Naive thymus-derived CD4-positive, alpha-beta T cell (primary cell): ENCODE results near the gene FXR1. TPM values are rescaled to one million over a fixed set of nuclear protein-coding genes. Genes with fewer than 3 reads are reported as not detected.

Source experiments
- ATAC-seq: fragments of 150-1000 bp; cut with Tn5 transposase; 2 replicates; pipeline ENCODE4 v1.10.0; 2021; ENCODE audit warnings: mild to moderate bottlenecking, moderate library complexity
- CTCF ChIA-PET: fragments of 350-600 bp; sonication (Branson Sonifier 250); formaldehyde crosslinking; loops from one replicate; lab custom pipeline; 2021; ENCODE audit warnings: antibody characterized with exemption; lab: Charles Lee
- POLR2A ChIA-PET: fragments of 350-600 bp; sonication (Branson Sonifier 250); formaldehyde crosslinking; loops from one replicate; lab custom pipeline; 2021; ENCODE audit warnings: antibody characterized with exemption, inconsistent platforms; lab: Charles Lee
- DNase-seq, 9 donors: peaks; one replicate each; pipeline versions ENCODE4 v3.0.0 to v3.0.0-alpha.2; 2020 to 2022; ENCODE audit warnings: mixed read lengths in 1 of 9
- H3K27ac ChIP-seq: one replicate; pipeline ENCODE4 v1.7.0; 2013; ENCODE audit warnings: mild to moderate bottlenecking, low read depth, low read length, moderate library complexity
- H3K27me3 ChIP-seq, 2 donors: one replicate each; pipeline ENCODE4 v1.7.0; 2013; ENCODE audit warnings: low read length in 2 of 2, mild to moderate bottlenecking in 2 of 2, moderate library complexity in 2 of 2; ENCODE audit not compliant: control insufficient read depth in 2 of 2, insufficient read depth in 2 of 2
- H3K36me3 ChIP-seq, 3 experiments: 1 replicate in 2 of 3; 2 replicates in 1 of 3; pipeline ENCODE4 v1.7.0; 2013; ENCODE audit warnings: low read length in 3 of 3, mild to moderate bottlenecking in 3 of 3, moderate library complexity in 1 of 3; ENCODE audit not compliant: insufficient read depth in 3 of 3, control insufficient read depth in 2 of 3
- H3K4me1 ChIP-seq, 2 donors: one replicate each; pipeline ENCODE4 v1.7.0; 2013; ENCODE audit warnings: low read length in 2 of 2, mild to moderate bottlenecking in 2 of 2, moderate library complexity in 1 of 2; ENCODE audit not compliant: control insufficient read depth in 2 of 2, insufficient read depth in 2 of 2
- H3K4me3 ChIP-seq: 2 replicates; pipeline ENCODE4 v1.7.0; 2013; ENCODE audit warnings: mild to moderate bottlenecking, low read length
- H3K9me3 ChIP-seq, 3 experiments: 1 replicate in 2 of 3; 2 replicates in 1 of 3; pipeline ENCODE4 v1.7.0; 2013; ENCODE audit warnings: low read length in 3 of 3; ENCODE audit not compliant: control insufficient read depth in 2 of 3
- H3K27ac Mint-ChIP-seq, 9 donors: one replicate each; pipeline ENCODE4 v1.8.0; 2020 to 2022; ENCODE audit warnings: mixed read lengths in 9 of 9, mild to moderate bottlenecking in 8 of 9, moderate library complexity in 5 of 9, inconsistent platforms in 2 of 9
- H3K27me3 Mint-ChIP-seq, 5 donors: one replicate each; pipeline ENCODE4 v1.8.0; 2021 to 2022; ENCODE audit warnings: mixed read lengths in 5 of 5, mild to moderate bottlenecking in 1 of 5
- H3K36me3 Mint-ChIP-seq, 5 donors: one replicate each; pipeline ENCODE4 v1.8.0; 2020 to 2022; ENCODE audit warnings: mixed read lengths in 5 of 5, mild to moderate bottlenecking in 3 of 5, inconsistent platforms in 1 of 5
- H3K4me1 Mint-ChIP-seq, 7 donors: one replicate each; pipeline ENCODE4 v1.8.0; 2020 to 2022; ENCODE audit warnings: mixed read lengths in 7 of 7, mild to moderate bottlenecking in 3 of 7, inconsistent platforms in 1 of 7
- H3K4me3 Mint-ChIP-seq, 10 donors: one replicate each; pipeline ENCODE4 v1.8.0; 2020 to 2022; ENCODE audit warnings: mild to moderate bottlenecking in 10 of 10, mixed read lengths in 10 of 10, moderate library complexity in 6 of 10, inconsistent platforms in 2 of 10
- H3K9me3 Mint-ChIP-seq, 11 donors: one replicate each; pipeline ENCODE4 v1.8.0; 2020 to 2022; ENCODE audit warnings: mixed read lengths in 11 of 11, mild to moderate bottlenecking in 4 of 11, inconsistent platforms in 1 of 11, moderate library complexity in 1 of 11
- intact Hi-C, 2 donors: fragments of 100-400 bp; cut with micrococcal nuclease; formaldehyde crosslinking; loops; one replicate each; pipeline ENCODE4 v1.15.1; 2023
- polyA plus RNA-seq, 2 donors: library from polyadenylated mRNA; unstranded; fragments of 300-500 nt; fragmentation: Illumina TruSeq; gene quantifications; one replicate each; pipeline ENCODE4 v1.2.3, GENCODE V29; 2021
- total RNA-seq, 6 experiments: library from RNA in 5 of 6; stranded (reverse) in 5 of 6; gene quantifications; 1 replicate in 5 of 6; 2 replicates in 1 of 6; pipeline ENCODE4 v1.2.3 and lab custom pipeline; 2021 to 2026

Gene FXR1
- total and polyA plus RNA-seq, 7 experiments from 2014 or later = 53.0 to 151 (median 124) TPM

GRCh38 chr3:180911876-180912303 is 580 bp upstream of the FXR1 start:
- no peaks in the 10 kb centered on the region for H3K9me3 Mint-ChIP-seq
- no peaks in the 10 kb centered on the region for H3K27me3 Mint-ChIP-seq
- Histone ChIP-seq H3K4me1 (peaks cover 17 to 25% of the 10 kb centered on the region in 2 donors), H3K27me3 (no peaks in the 10 kb centered on the region), H3K36me3 (peaks cover 0 to 8% (median 0%) of the 10 kb centered on the region in 3 experiments), H3K27ac (peak overlapping the region; percentile 97), H3K9me3 (no peaks in the 10 kb centered on the region), H3K4me3 (peak overlapping the region; percentile 80)
- ATAC-seq = peak; percentile 0
- peak overlapping the region; percentile 94 to 100 (median 97) for H3K27ac Mint-ChIP-seq
- peaks cover 34 to 69% (median 61%) of the 10 kb centered on the region in 7 donors for H3K4me1 Mint-ChIP-seq
- peaks cover 0 to 11% (median 4%) of the 10 kb centered on the region in 5 donors for H3K36me3 Mint-ChIP-seq
- POLR2A ChIA-PET = interaction anchor here (0.6 to 4.4 kb wide), 7 partner anchors 13 to 1763 kb away, joined by 3 to 42 read pairs (median 4); partner anchors contain the start of genes DNAJC19, PIK3CA and TTC14
- no peak for DNase-seq
- intact Hi-C loops = loop anchor here (1.0 to 5.0 kb wide), 12 partner anchors 40 to 1883 kb away; partner anchors contain the start of genes DNAJC19 (in 2 of the 2), MRPL47 (in 2 of the 2), NDUFB5 (in 2 of the 2) and PIK3CA (in 2 of the 2)
- peak overlapping the region; percentile 91 to 98 (median 96) for H3K4me3 Mint-ChIP-seq
- CTCF ChIA-PET = no interaction called here

DNA sequence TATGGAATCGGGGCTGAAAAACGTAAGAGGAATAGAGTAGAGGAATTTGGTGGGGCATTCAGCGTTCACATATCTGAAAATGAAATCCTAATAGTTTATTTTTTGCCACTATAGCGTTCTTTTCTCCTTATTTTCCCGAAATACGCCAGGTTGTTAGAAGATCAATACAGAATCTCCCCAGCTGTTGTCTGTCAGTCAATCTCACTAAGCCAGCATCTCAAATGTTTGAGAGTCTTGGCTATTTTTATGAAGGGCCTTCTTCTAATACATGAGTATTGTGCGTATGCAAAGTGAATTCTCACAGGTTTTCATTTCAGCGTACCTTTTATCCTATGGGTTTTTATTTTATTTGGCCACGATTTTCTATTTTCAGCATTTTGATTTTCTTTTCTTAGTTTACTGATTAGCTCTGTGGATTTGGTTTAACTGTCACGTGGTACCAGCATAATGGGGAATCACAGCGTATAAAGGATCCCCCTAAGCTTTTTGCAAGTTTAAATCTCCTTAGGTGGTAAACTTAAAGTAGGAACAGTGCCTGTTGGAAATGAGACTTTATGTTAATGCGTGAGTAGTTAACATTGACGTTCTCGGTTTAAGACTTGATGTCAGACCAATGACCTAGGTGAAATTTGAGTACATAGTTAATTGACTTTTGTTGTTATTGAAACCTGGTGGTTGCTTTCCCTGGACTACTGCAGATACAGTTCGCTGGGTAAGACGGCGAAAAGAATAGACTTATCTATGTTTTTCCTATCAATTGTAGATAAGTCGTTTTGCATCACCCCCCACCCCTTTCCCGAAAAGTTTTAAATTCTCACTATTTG is 1.3 kb downstream of the FXR1 start:
- ATAC-seq (no peak), DNase-seq (no peak)
- peaks cover 0 to 11% (median 5%) of the 10 kb centered on the region in 5 donors for H3K36me3 Mint-ChIP-seq
- H3K4me1 ChIP-seq = peaks cover 17 to 25% of the 10 kb centered on the region in 2 donors
- ChIA-PET POLR2A (interaction anchor here (0.7 to 4.4 kb wide), 7 partner anchors 11 to 1765 kb away, joined by 3 to 42 read pairs (median 3); partner anchors contain the start of genes DNAJC19 and TTC14), CTCF (no interaction called here)
- peaks cover 0 to 8% (median 0%) of the 10 kb centered on the region in 3 experiments for H3K36me3 ChIP-seq
- no peaks in the 10 kb centered on the region for H3K9me3 Mint-ChIP-seq
- H3K9me3 ChIP-seq = no peaks in the 10 kb centered on the region
- H3K4me1 Mint-ChIP-seq = peaks cover 38 to 87% (median 77%) of the 10 kb centered on the region in 7 donors
- H3K27ac Mint-ChIP-seq = peak overlapping the region; percentile 94 to 100 (median 97)
- H3K27me3 ChIP-seq = no peaks in the 10 kb centered on the region
- peak overlapping the region; percentile 91 to 98 (median 96) for H3K4me3 Mint-ChIP-seq
- intact Hi-C loops = loop anchor here (2.0 to 5.0 kb wide), 8 partner anchors 39 to 1881 kb away; partner anchors contain the start of genes ACTL6A (in 1 of the 2), CCDC39 (in 1 of the 2), PIK3CA (in 1 of the 2) and USP13 (in 1 of the 2)
- H3K4me3 ChIP-seq = peak overlapping the region; percentile 80
- no peaks in the 10 kb centered on the region for H3K27me3 Mint-ChIP-seq
- H3K27ac ChIP-seq = peak overlapping the region; percentile 97

- H3K9me3 ChIP-seq = no peaks in the 10 kb centered on the region
- ATAC-seq (no peak), DNase-seq (no peak)
- ChIA-PET POLR2A (no interaction called here), CTCF (no interaction called here)
- Mint-ChIP-seq H3K27me3 (no peaks in the 10 kb centered on the region), H3K27ac (peak overlapping the region in 3 of 9 donors; percentile 21 to 65 (median 62)), H3K4me3 (peak overlapping the region in 5 of 10 donors; percentile 8 to 45 (median 29)), H3K36me3 (peaks cover 0 to 17% (median 5%) of the 10 kb centered on the region in 5 donors), H3K9me3 (no peaks in the 10 kb centered on the region), H3K4me1 (peaks cover 38 to 95% (median 84%) of the 10 kb centered on the region in 7 donors)
- peaks cover 10 to 18% of the 10 kb centered on the region in 2 donors for H3K4me1 ChIP-seq
- H3K27ac ChIP-seq = no peak overlapping the region
- H3K4me3 ChIP-seq = no peak overlapping the region
- intact Hi-C loops = no loop called here
- no peaks in the 10 kb centered on the region for H3K36me3 ChIP-seq
- H3K27me3 ChIP-seq = no peaks in the 10 kb centered on the region
Measured at GRCh38 chr3:180918542-180918941, 6.1 kb downstream of the FXR1 start.

- no peak overlapping the region for H3K4me3 ChIP-seq
- no peak overlapping the region for H3K27ac ChIP-seq
- Mint-ChIP-seq H3K9me3 (no peaks in the 10 kb centered on the region), H3K27ac (peak overlapping the region in 1 of 9 donors; percentile 12), H3K27me3 (no peaks in the 10 kb centered on the region), H3K4me1 (peaks cover 30 to 97% (median 85%) of the 10 kb centered on the region in 7 donors), H3K4me3 (peak overlapping the region in 8 of 10 donors; percentile 12 to 48 (median 34)), H3K36me3 (peaks cover 0 to 8% (median 4%) of the 10 kb centered on the region in 5 donors)
- ATAC-seq (no peak), DNase-seq (no peak)
- peaks cover 8 to 14% of the 10 kb centered on the region in 2 donors for H3K4me1 ChIP-seq
- ChIA-PET CTCF (no interaction called here), POLR2A (no interaction called here)
- intact Hi-C loops = no loop called here
- no peaks in the 10 kb centered on the region for H3K9me3 ChIP-seq
- no peaks in the 10 kb centered on the region for H3K36me3 ChIP-seq
- H3K27me3 ChIP-seq = no peaks in the 10 kb centered on the region
Measured at GRCh38 chr3:180922242-180922641, 9.8 kb downstream of the FXR1 start.

- no peaks in the 10 kb centered on the region for H3K27me3 ChIP-seq
- intact Hi-C loops = no loop called here
- no peaks in the 10 kb centered on the region for H3K9me3 ChIP-seq
- no peak overlapping the region for H3K27ac ChIP-seq
- Mint-ChIP-seq H3K27me3 (no peaks in the 10 kb centered on the region), H3K27ac (no peak overlapping the region), H3K36me3 (peaks cover 0 to 13% (median 6%) of the 10 kb centered on the region in 5 donors), H3K9me3 (no peaks in the 10 kb centered on the region), H3K4me1 (peaks cover 28 to 95% (median 83%) of the 10 kb centered on the region in 7 donors), H3K4me3 (peak overlapping the region in 2 of 10 donors; percentile 29 to 36)
- no peaks in the 10 kb centered on the region for H3K36me3 ChIP-seq
- H3K4me1 ChIP-seq = peaks cover 8 to 14% of the 10 kb centered on the region in 2 donors
- CTCF ChIA-PET = no interaction called here
- no peak for DNase-seq
- no peak for ATAC-seq
- no peak overlapping the region for H3K4me3 ChIP-seq
- POLR2A ChIA-PET = no interaction called here
Measured at GRCh38 chr3:180923561-180923960, 11.1 kb downstream of the FXR1 start.

DNA sequence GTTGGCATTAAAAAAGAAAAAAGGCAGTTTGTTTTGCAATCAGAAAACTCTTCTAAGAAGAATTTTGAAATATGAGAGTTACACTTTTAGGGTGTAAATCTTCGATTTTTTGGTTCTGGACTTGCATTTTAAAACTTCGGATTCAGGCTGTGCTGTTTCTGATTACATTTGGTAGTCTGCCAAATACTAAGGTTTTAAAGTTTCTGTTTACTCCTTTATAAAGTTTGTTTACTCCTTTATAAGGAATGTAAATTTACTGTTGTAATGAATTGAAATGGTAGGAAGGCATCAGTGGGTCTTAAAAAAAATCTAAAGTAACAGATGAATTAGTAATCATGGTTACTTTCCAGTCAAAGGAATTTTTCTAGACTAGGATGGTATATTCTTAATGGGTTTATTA is 14.1 kb downstream of the FXR1 start:
- Histone ChIP-seq H3K36me3 (no peaks in the 10 kb centered on the region), H3K4me1 (peaks cover 8 to 18% of the 10 kb centered on the region in 2 donors), H3K27ac (no peak overlapping the region), H3K4me3 (no peak overlapping the region), H3K27me3 (no peaks in the 10 kb centered on the region), H3K9me3 (no peaks in the 10 kb centered on the region)
- H3K36me3 Mint-ChIP-seq = peaks cover 0 to 16% (median 11%) of the 10 kb centered on the region in 5 donors
- ATAC-seq (no peak), DNase-seq (no peak)
- H3K27me3 Mint-ChIP-seq = no peaks in the 10 kb centered on the region
- ChIA-PET CTCF (no interaction called here), POLR2A (no interaction called here)
- peak overlapping the region in 3 of 10 donors; percentile 28 to 45 (median 42) for H3K4me3 Mint-ChIP-seq
- no peaks in the 10 kb centered on the region for H3K9me3 Mint-ChIP-seq
- peaks cover 42 to 97% (median 90%) of the 10 kb centered on the region in 7 donors for H3K4me1 Mint-ChIP-seq
- intact Hi-C loops = no loop called here
- H3K27ac Mint-ChIP-seq = peak overlapping the region in 2 of 9 donors; percentile 28 to 64
